Measurements from ENCODE around the gene ATM.

DNA sequence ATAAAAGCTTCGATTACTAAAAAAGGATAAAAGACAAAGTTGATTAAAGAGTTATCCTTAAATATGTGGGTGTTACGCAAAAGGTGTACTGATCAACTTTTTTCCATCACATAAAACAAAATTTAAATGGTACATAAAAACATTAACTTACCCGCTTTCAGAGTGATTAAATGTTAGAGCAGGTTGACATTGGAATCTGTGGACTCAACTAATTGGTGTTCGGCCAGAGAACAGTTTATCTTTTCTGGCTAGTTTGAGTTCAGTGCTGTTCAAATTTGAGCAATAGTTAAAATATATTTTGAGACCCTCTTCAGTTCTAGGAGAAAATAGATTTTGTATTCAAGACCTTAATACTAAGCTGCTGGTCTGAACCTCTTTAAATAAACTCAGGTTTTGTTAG is 56.1 kb downstream of the ATM start:
- no peak for TF ChIP-seq CSDC2 (CRISPR knock-in tag; IDR thresholded peaks at IDR 0.05)
- TF ChIP-seq, protein P1, sequence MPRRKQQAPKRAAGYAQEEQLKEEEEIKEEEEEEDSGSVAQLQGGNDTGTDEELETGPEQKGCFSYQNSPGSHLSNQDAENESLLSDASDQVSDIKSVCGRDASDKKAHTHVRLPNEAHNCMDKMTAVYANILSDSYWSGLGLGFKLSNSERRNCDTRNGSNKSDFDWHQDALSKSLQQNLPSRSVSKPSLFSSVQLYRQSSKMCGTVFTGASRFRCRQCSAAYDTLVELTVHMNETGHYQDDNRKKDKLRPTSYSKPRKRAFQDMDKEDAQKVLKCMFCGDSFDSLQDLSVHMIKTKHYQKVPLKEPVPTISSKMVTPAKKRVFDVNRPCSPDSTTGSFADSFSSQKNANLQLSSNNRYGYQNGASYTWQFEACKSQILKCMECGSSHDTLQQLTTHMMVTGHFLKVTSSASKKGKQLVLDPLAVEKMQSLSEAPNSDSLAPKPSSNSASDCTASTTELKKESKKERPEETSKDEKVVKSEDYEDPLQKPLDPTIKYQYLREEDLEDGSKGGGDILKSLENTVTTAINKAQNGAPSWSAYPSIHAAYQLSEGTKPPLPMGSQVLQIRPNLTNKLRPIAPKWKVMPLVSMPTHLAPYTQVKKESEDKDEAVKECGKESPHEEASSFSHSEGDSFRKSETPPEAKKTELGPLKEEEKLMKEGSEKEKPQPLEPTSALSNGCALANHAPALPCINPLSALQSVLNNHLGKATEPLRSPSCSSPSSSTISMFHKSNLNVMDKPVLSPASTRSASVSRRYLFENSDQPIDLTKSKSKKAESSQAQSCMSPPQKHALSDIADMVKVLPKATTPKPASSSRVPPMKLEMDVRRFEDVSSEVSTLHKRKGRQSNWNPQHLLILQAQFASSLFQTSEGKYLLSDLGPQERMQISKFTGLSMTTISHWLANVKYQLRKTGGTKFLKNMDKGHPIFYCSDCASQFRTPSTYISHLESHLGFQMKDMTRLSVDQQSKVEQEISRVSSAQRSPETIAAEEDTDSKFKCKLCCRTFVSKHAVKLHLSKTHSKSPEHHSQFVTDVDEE (CRISPR knock-in tag; IDR thresholded peaks at IDR 0.05): no peak
- TF ChIP-seq TCF4 (CRISPR knock-in tag; IDR thresholded peaks at IDR 0.05; ENCODE audit: borderline replicate concordance): no peak
- TF ChIP-seq ZC3H10 (CRISPR knock-in tag; IDR thresholded peaks at IDR 0.05): no peak
- TF ChIP-seq ZFP3 (CRISPR knock-in tag; IDR thresholded peaks at IDR 0.05): no peak
- TF ChIP-seq, protein P2, sequence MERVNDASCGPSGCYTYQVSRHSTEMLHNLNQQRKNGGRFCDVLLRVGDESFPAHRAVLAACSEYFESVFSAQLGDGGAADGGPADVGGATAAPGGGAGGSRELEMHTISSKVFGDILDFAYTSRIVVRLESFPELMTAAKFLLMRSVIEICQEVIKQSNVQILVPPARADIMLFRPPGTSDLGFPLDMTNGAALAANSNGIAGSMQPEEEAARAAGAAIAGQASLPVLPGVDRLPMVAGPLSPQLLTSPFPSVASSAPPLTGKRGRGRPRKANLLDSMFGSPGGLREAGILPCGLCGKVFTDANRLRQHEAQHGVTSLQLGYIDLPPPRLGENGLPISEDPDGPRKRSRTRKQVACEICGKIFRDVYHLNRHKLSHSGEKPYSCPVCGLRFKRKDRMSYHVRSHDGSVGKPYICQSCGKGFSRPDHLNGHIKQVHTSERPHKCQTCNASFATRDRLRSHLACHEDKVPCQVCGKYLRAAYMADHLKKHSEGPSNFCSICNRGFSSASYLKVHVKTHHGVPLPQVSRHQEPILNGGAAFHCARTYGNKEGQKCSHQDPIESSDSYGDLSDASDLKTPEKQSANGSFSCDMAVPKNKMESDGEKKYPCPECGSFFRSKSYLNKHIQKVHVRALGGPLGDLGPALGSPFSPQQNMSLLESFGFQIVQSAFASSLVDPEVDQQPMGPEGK (CRISPR knock-in tag; IDR thresholded peaks at IDR 0.05; ENCODE audit: borderline replicate concordance): no peak
- TF ChIP-seq ZNF70 (CRISPR knock-in tag; IDR thresholded peaks at IDR 0.05): no peak
- TF ChIP-seq ZNF565 (CRISPR knock-in tag; conservative IDR thresholded peaks at IDR 0.05; ENCODE audit: low read depth): no peak
- no peak for TF ChIP-seq SNAI2 (CRISPR knock-in tag; IDR thresholded peaks at IDR 0.05)
- TF ChIP-seq ARNTL (CRISPR knock-in tag; IDR thresholded peaks at IDR 0.05; ENCODE audit: borderline replicate concordance, low read depth): no peak

Data from SK-N-SH treated with all-trans-retinoic acid at 6 μM for 48 hours (cell line).